Activated T-helper 2 cell treated with anti-CD3 and anti-CD28 coated beads, Interferon-gamma antibody, Interleukin-2, Interleukin-4, amounts not matched to agents 10 μg/mL and 5 μg/mL and 100 μg/mL, durations not matched to agents 14 hours and 24 hours and 36 hours (primary cell): Measurements from ENCODE around the gene ESR1. TPM values are rescaled to one million over a fixed set of nuclear protein-coding genes. Genes with fewer than 3 reads are reported as not detected.
"Not testable (repeated sequence)": the region's sequence is repeated elsewhere in the genome, so short reads cannot be mapped to it uniquely, and the experiment has no call there.

Experiments
- DNase-seq: peaks from one replicate; pipeline ENCODE4 v3.0.0; 2021; ENCODE audit warnings: low spot score
- H3K27ac Mint-ChIP-seq: one replicate; pipeline ENCODE4 v1.8.0; 2021; ENCODE audit warnings: mixed read lengths
- H3K27me3 Mint-ChIP-seq: one replicate; pipeline ENCODE4 v1.8.0; 2021; ENCODE audit warnings: low read depth, mixed read lengths
- H3K36me3 Mint-ChIP-seq: one replicate; pipeline ENCODE4 v1.8.0; 2021; ENCODE audit warnings: low read depth, mixed read lengths
- H3K4me1 Mint-ChIP-seq: one replicate; pipeline ENCODE4 v1.8.0; 2021; ENCODE audit warnings: low read depth, mixed read lengths
- H3K4me3 Mint-ChIP-seq: one replicate; pipeline ENCODE4 v1.8.0; 2021; ENCODE audit warnings: low read depth, mild to moderate bottlenecking, moderate library complexity, mixed read lengths
- H3K9me3 Mint-ChIP-seq: one replicate; pipeline ENCODE4 v1.8.0; 2021; ENCODE audit warnings: mixed read lengths
- intact Hi-C: fragments of 100-400 bp; cut with micrococcal nuclease; formaldehyde crosslinking; loops from one replicate; pipeline ENCODE4 v1.15.1; 2023
- total RNA-seq: library from RNA; stranded (reverse); gene quantifications from 2 replicates; pipeline ENCODE4 v1.2.3, GENCODE V29; 2022

Gene ESR1
- total RNA-seq, 1 donor from 2014 or later: not detected

DNA sequence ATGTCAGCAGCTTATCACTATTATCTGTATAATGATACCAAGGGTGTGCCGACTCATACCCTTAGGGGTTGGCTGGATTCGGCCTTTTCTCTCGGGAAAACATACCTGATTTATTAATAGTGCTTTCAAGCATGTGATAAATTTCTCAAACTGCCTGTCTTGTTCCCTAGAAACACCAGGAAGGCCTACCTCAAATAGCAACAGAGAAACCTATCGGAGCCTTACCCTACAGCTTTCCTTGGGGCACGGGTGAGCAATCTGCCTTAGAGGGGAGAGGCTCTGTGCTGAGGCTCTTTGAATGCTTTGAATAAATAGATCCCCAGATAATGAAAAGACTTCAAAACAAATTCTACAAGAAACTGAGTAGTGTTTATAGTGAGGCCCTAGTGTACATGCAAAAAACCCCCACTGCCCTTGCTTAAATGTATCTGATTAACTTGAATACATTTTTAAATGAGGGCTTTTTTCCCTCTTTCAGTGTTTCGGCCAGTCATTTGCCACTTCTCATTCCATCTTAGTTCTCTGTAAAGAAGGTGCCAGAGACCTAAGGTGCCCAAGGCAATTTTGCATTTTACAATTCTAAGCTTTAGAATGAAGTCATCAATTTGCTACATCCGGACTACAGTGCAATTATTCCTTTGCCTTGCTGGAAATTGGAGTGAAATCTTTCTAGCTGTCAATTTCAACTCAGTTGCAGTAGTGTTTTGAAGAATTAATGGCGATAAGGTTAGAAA, 320.1 kb downstream of the ESR1 start:
- Mint-ChIP-seq H3K36me3 (peaks cover 45% of the 10 kb centered on the region), H3K27ac (no peak overlapping the region), H3K4me1 (peaks cover 2% of the 10 kb centered on the region), H3K4me3 (no peak overlapping the region), H3K9me3 (no peaks in the 10 kb centered on the region), H3K27me3 (no peaks in the 10 kb centered on the region)
- intact Hi-C loops: no loop called here
- no peak for DNase-seq

DNA sequence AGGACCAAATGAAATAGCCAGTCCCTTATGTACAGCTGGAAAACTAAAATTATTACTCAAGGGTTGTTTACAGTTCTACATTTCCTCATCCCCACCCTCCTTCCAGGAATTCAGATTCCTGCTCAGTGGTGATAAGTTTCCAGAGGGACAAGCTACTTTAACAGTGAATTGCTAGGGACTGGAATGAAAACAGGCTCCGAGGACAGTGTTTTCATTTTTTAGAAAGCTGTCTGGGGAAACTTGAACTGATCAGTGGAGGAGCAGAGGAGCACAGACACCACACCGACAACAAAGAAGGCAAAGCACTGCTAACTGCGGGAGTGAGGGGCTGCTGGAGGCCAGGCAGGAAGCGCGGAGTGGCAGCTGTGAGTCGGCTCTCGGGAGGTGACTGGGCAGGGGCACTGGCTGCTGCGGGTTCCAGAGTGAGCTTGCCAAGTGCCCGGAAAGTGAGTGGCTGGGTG, 322.2 kb downstream of the ESR1 start:
- Mint-ChIP-seq H3K4me1 (peaks cover 2% of the 10 kb centered on the region), H3K4me3 (no peak overlapping the region), H3K27ac (no peak overlapping the region), H3K27me3 (no peaks in the 10 kb centered on the region), H3K36me3 (peaks cover 49% of the 10 kb centered on the region), H3K9me3 (no peaks in the 10 kb centered on the region)
- intact Hi-C loops: no loop called here
- no peak for DNase-seq

DNA sequence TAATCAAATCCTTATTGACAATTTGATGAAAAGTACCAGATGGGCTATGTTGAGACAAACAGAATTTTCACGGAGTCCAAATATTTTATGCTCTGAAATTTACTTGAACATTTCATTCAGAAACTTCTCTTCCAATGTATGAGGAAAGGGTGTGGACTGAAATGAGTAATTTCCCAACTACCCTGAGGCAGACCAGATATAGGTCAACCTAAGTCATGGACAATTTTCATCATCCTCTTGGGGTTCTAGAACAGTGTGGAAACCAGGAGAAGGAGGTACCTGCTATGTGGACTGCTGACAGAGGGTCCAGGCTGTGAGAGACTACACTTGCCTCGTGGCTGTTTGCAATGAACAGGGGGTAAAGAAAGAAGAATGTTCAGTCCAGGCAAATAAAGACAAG, 323.0 kb downstream of the ESR1 start:
- Mint-ChIP-seq H3K27ac (no peak overlapping the region), H3K4me1 (peaks cover 2% of the 10 kb centered on the region), H3K9me3 (no peaks in the 10 kb centered on the region), H3K36me3 (peaks cover 52% of the 10 kb centered on the region), H3K4me3 (no peak overlapping the region), H3K27me3 (no peaks in the 10 kb centered on the region)
- intact Hi-C loops: no loop called here
- DNase-seq: no peak

GRCh38 chr6:152135755-152136448, 328.4 kb downstream of the ESR1 start:
- H3K4me1 Mint-ChIP-seq: no peaks in the 10 kb centered on the region
- no peak for DNase-seq
- H3K27me3 Mint-ChIP-seq: no peaks in the 10 kb centered on the region
- no peak overlapping the region for H3K4me3 Mint-ChIP-seq
- intact Hi-C loops: no loop called here
- peaks cover 61% of the 10 kb centered on the region for H3K36me3 Mint-ChIP-seq
- H3K27ac Mint-ChIP-seq: no peak overlapping the region
- H3K9me3 Mint-ChIP-seq: no peaks in the 10 kb centered on the region

- no peak for DNase-seq
- Mint-ChIP-seq H3K4me1 (no peaks in the 10 kb centered on the region), H3K36me3 (peaks cover 57% of the 10 kb centered on the region), H3K9me3 (no peaks in the 10 kb centered on the region), H3K4me3 (no peak overlapping the region), H3K27me3 (no peaks in the 10 kb centered on the region), H3K27ac (no peak overlapping the region)
- intact Hi-C loops: no loop called here
Observed at GRCh38 chr6:152136449-152136825, 329.0 kb downstream of the ESR1 start.

DNA sequence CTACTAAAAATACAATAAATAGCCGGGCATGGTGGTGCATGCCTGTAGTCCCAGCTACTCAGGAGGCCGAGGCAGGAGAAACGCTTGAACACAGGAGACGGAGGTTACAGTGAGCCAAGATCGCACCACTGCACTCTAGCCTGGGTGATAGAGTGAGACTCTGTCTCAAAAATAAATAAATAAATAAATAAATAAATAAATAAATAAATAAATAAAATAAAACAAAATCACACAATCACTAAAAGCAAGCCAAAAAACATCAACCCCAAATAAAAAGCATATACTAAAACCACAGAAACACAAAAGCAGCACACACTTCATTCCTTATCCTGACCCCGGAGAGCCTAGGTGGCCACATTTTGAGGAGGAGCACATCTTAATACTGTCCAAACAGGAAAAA, 330.9 kb downstream of the ESR1 start:
- H3K27me3 Mint-ChIP-seq, DNase-seq, H3K27ac Mint-ChIP-seq, H3K4me3 Mint-ChIP-seq, intact Hi-C loops, H3K4me1 Mint-ChIP-seq, H3K9me3 Mint-ChIP-seq: not testable (repeated sequence)
- H3K36me3 Mint-ChIP-seq: peaks cover 41% of the 10 kb centered on the region

- no peak overlapping the region for H3K4me3 Mint-ChIP-seq
- no peaks in the 10 kb centered on the region for H3K27me3 Mint-ChIP-seq
- H3K36me3 Mint-ChIP-seq: peaks cover 37% of the 10 kb centered on the region
- H3K9me3 Mint-ChIP-seq: no peaks in the 10 kb centered on the region
- intact Hi-C loops: no loop called here
- H3K4me1 Mint-ChIP-seq: no peaks in the 10 kb centered on the region
- DNase-seq: no peak
- no peak overlapping the region for H3K27ac Mint-ChIP-seq
Observed at GRCh38 chr6:152142105-152142504, 334.6 kb downstream of the ESR1 start.

- no peak for DNase-seq
- no peaks in the 10 kb centered on the region for H3K27me3 Mint-ChIP-seq
- intact Hi-C loops: no loop called here
- no peaks in the 10 kb centered on the region for H3K4me1 Mint-ChIP-seq
- peaks cover 42% of the 10 kb centered on the region for H3K36me3 Mint-ChIP-seq
- no peak overlapping the region for H3K27ac Mint-ChIP-seq
- no peak overlapping the region for H3K4me3 Mint-ChIP-seq
- no peaks in the 10 kb centered on the region for H3K9me3 Mint-ChIP-seq
Observed at GRCh38 chr6:152143359-152143758, 335.9 kb downstream of the ESR1 start.

- H3K27ac Mint-ChIP-seq: no peak overlapping the region
- no peaks in the 10 kb centered on the region for H3K9me3 Mint-ChIP-seq
- no peak for DNase-seq
- intact Hi-C loops: no loop called here
- peaks cover 2% of the 10 kb centered on the region for H3K4me1 Mint-ChIP-seq
- H3K36me3 Mint-ChIP-seq: peaks cover 48% of the 10 kb centered on the region
- no peak overlapping the region for H3K4me3 Mint-ChIP-seq
- H3K27me3 Mint-ChIP-seq: no peaks in the 10 kb centered on the region
Observed at GRCh38 chr6:152146385-152146784, 338.9 kb downstream of the ESR1 start.

- no peak overlapping the region for H3K4me3 Mint-ChIP-seq
- DNase-seq: no peak
- intact Hi-C loops: no loop called here
- no peaks in the 10 kb centered on the region for H3K27me3 Mint-ChIP-seq
- no peaks in the 10 kb centered on the region for H3K9me3 Mint-ChIP-seq
- no peak overlapping the region for H3K27ac Mint-ChIP-seq
- peaks cover 2% of the 10 kb centered on the region for H3K4me1 Mint-ChIP-seq
- H3K36me3 Mint-ChIP-seq: peaks cover 57% of the 10 kb centered on the region
Observed at GRCh38 chr6:152147269-152147668, 339.8 kb downstream of the ESR1 start.

DNA sequence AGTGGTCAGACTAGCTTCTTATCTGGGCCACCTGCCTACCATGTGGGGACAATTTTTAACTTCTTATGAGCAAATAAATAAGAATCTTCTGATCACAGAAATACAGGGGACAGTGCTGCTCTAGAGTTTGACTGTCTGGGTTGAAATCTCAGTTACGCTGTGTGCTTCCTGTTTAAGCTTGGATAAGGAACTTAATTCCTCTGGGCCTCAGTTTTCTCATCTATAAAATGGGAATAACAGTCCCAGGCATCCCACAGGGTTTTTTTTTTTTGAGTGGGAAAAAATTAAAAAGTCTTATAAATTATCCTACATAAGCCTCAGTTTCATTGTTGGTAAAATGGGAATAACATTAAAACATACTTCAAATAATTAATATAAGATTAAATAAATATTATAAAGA, 340.9 kb downstream of the ESR1 start:
- Mint-ChIP-seq H3K27me3 (no peaks in the 10 kb centered on the region), H3K36me3 (peaks cover 65% of the 10 kb centered on the region), H3K9me3 (no peaks in the 10 kb centered on the region), H3K27ac (no peak overlapping the region), H3K4me1 (peaks cover 2% of the 10 kb centered on the region), H3K4me3 (no peak overlapping the region)
- intact Hi-C loops: no loop called here
- no peak for DNase-seq

DNA sequence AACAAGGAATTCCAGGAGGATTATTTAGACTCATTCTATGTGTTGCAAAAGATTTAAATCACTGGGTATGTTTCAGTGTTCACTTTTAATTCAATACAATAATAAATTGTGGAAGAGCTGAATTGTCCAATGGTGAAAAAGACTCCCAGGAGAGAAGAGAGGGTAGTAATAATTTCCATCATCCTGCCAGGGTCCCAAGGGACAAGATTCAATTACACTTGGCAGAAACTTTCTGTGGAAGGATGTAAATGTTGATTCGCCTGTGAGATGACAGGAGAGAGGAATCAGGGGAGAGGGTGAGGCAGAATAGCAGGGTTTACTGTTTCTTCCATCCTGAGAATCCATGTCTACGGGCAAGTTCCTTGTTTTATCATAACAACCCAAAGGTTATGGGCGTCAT, 342.7 kb downstream of the ESR1 start:
- intact Hi-C loops: no loop called here
- Mint-ChIP-seq H3K36me3 (peaks cover 68% of the 10 kb centered on the region), H3K27me3 (no peaks in the 10 kb centered on the region), H3K4me1 (peaks cover 2% of the 10 kb centered on the region), H3K4me3 (no peak overlapping the region), H3K9me3 (no peaks in the 10 kb centered on the region), H3K27ac (no peak overlapping the region)
- no peak for DNase-seq

- Mint-ChIP-seq H3K9me3 (no peaks in the 10 kb centered on the region), H3K36me3 (peaks cover 72% of the 10 kb centered on the region), H3K4me1 (peaks cover 2% of the 10 kb centered on the region), H3K4me3 (no peak overlapping the region), H3K27ac (no peak overlapping the region), H3K27me3 (no peaks in the 10 kb centered on the region)
- intact Hi-C loops: no loop called here
- DNase-seq: no peak
Observed at GRCh38 chr6:152151920-152152319, 344.4 kb downstream of the ESR1 start.
